GM19043 (cell line): ENCODE measurements around the gene ZC3H7B.

ENCODE experiments used
- ATAC-seq: cut with Tn5 transposase; IDR thresholded peaks from one replicate; pipeline ENCODE4 v1.9.1; 2021; ENCODE audit warnings: low read depth; ENCODE audit not compliant: unreplicated experiment

ZC3H7B gene

GRCh38 chr22:41406410-41406809 lies 105.1 kb downstream of the ZC3H7B start:
- no peak for ATAC-seq

GRCh38 chr22:41407433-41407832 lies 106.1 kb downstream of the ZC3H7B start:
- ATAC-seq: no peak

DNA sequence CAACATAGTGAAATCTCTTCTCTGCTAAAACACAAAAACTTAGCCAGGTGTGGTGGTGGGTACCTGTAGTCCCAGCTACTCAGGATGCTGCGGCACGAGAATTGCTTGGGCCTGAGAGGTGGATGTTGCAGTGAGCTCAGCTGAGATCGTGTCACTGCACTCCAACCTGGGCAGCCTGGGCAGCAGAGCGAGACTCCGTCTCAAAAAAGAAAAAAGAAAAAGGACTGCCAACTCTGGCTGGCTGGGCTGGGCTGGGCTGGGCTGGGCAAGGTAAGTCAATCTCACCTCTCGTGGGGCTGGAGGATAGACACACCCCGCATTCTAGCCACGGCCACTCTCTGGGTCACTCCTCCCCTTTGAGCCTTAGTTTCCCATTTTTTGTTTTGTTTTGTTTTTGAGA lies 107.3 kb downstream of the ZC3H7B start:
- ATAC-seq: no peak
